IMR-90 (cell line): ENCODE results near the gene LATS1. TPM values are rescaled to one million over a fixed set of nuclear protein-coding genes. Genes with fewer than 3 reads are reported as not detected.
"Not testable (repeated sequence)": the region's sequence is repeated elsewhere in the genome, so short reads cannot be mapped to it uniquely, and the experiment has no call there.

Experiments
- ATAC-seq: fragments of 200-7000 bp; cut with Tn5 transposase; 2 replicates; pipeline ENCODE4 v1.9.1; 2020; ENCODE audit warnings: low read depth, mild to moderate bottlenecking, moderate library complexity
- BruUV-seq: library from RNA; stranded (reverse); fragments of 400-500 nt; replicated peaks from 2 replicates; lab custom pipeline; 2021; lab: Mats Ljungman, UMichigan
- CTCF ChIA-PET: fragments of 300-600 bp; formaldehyde crosslinking; extraction: SDS; loops from one replicate; lab custom pipeline; 2021; ENCODE audit warnings: antibody characterized with exemption; lab: Yijun Ruan, JAX
- POLR2A ChIA-PET: fragments of 300-600 bp; sonication (Branson Sonifier 250); formaldehyde crosslinking; loops from one replicate; lab custom pipeline; 2022; ENCODE audit warnings: antibody characterized with exemption; ENCODE audit not compliant: unreplicated experiment; lab: Charles Lee
- DNase-seq: peaks from one replicate; pipeline ENCODE4 v3.0.0; 2013
- H2AFZ ChIP-seq: replicated peaks from 2 replicates; pipeline ENCODE3; 2013; ENCODE audit warnings: low read length, mild to moderate bottlenecking; ENCODE audit not compliant: poor library complexity
- H2AK5ac ChIP-seq: 2 replicates; pipeline ENCODE4 v1.6.1; 2013; ENCODE audit warnings: low read depth, low read length, inconsistent platforms
- H2AK9ac ChIP-seq: replicated peaks from 2 replicates; pipeline ENCODE3; 2013; ENCODE audit warnings: mild to moderate bottlenecking, low read depth, low read length, moderate library complexity; ENCODE audit not compliant: poor library complexity
- H2BK120ac ChIP-seq: 2 replicates; pipeline ENCODE4 v1.6.1; 2013; ENCODE audit warnings: low read depth, low read length, inconsistent platforms
- H2BK15ac ChIP-seq: 3 replicates; pipeline ENCODE4 v1.6.1; 2013; ENCODE audit warnings: low read depth, low read length, inconsistent platforms
- H2BK20ac ChIP-seq: 2 replicates; pipeline ENCODE4 v1.6.1; 2013; ENCODE audit warnings: low read depth, mild to moderate bottlenecking, inconsistent platforms, low read length, moderate library complexity
- H2BK5ac ChIP-seq: 2 replicates; pipeline ENCODE4 v1.6.1; 2013; ENCODE audit warnings: mild to moderate bottlenecking, low read depth, low read length, inconsistent platforms; ENCODE audit not compliant: poor library complexity, severe bottlenecking
- H3K14ac ChIP-seq: replicated peaks from 2 replicates; pipeline ENCODE4 v1.6.1; 2013; ENCODE audit warnings: low read depth, low read length, inconsistent platforms
- H3K18ac ChIP-seq: 2 replicates; pipeline ENCODE4 v1.6.1; 2013; ENCODE audit warnings: low read depth, low read length, control low read depth
- H3K23ac ChIP-seq: 2 replicates; pipeline ENCODE4 v1.6.1; 2013; ENCODE audit warnings: low read depth, low read length, inconsistent platforms
- H3K27ac ChIP-seq: 2 replicates; pipeline ENCODE4 v1.5.1; 2013; ENCODE audit warnings: mild to moderate bottlenecking, control low read depth, low read length; ENCODE audit not compliant: insufficient read depth
- H3K27me3 ChIP-seq: 2 replicates; pipeline ENCODE4 v1.6.1; 2013; ENCODE audit warnings: low read length; ENCODE audit not compliant: control insufficient read depth, insufficient read depth
- H3K36me3 ChIP-seq: 2 replicates; pipeline ENCODE4 v1.6.1; 2013; ENCODE audit warnings: low read length, mixed read lengths; ENCODE audit not compliant: control insufficient read depth, insufficient read depth
- H3K4ac ChIP-seq: 2 replicates; pipeline ENCODE4 v1.6.1; 2013; ENCODE audit warnings: low read depth, low read length, inconsistent platforms
- H3K4me1 ChIP-seq: 2 replicates; pipeline ENCODE4 v1.6.1; 2013; ENCODE audit warnings: low read length, mixed read lengths; ENCODE audit not compliant: control insufficient read depth, insufficient read depth
- H3K4me2 ChIP-seq: 2 replicates; pipeline ENCODE4 v1.6.1; 2013; ENCODE audit warnings: low read depth, mild to moderate bottlenecking, control low read depth, low read length, moderate library complexity
- H3K4me3 ChIP-seq: 2 replicates; pipeline ENCODE4 v1.5.1; 2013; ENCODE audit warnings: low read depth, mild to moderate bottlenecking, control low read depth, low read length, moderate library complexity; ENCODE audit not compliant: insufficient read depth
- H3K56ac ChIP-seq: 2 replicates; pipeline ENCODE4 v1.6.1; 2013; ENCODE audit warnings: low read length, inconsistent platforms; ENCODE audit not compliant: insufficient read depth; ENCODE audit errors: extremely low read depth
- H3K79me1 ChIP-seq, 2 experiments: 2 replicates each; pipeline ENCODE4 v1.6.1; 2013; ENCODE audit warnings: low read length in 2 of 2, inconsistent platforms in 1 of 2, low read depth in 1 of 2
- H3K9ac ChIP-seq: 2 replicates; pipeline ENCODE4 v1.6.1; 2013; ENCODE audit warnings: low read depth, low read length, control low read depth
- H3K9me1 ChIP-seq: 2 replicates; pipeline ENCODE4 v1.6.1; 2013; ENCODE audit warnings: low read length, inconsistent platforms; ENCODE audit not compliant: insufficient read depth
- H3K9me3 ChIP-seq: 2 replicates; pipeline ENCODE4 v1.6.1; 2013; ENCODE audit warnings: low read length; ENCODE audit not compliant: control insufficient read depth, insufficient read depth
- H4K20me1 ChIP-seq: 2 replicates; pipeline ENCODE4 v1.6.1; 2013; ENCODE audit warnings: low read length, inconsistent platforms; ENCODE audit not compliant: insufficient read depth
- H4K5ac ChIP-seq: 2 replicates; pipeline ENCODE4 v1.6.1; 2013; ENCODE audit warnings: mild to moderate bottlenecking, low read depth, low read length, control low read depth
- H4K8ac ChIP-seq, 2 experiments: 2 replicates each; pipeline ENCODE4 v1.6.1; 2013; ENCODE audit warnings: low read depth in 2 of 2, low read length in 2 of 2, control low read depth in 1 of 2, inconsistent platforms in 1 of 2
- H4K91ac ChIP-seq: 2 replicates; pipeline ENCODE4 v1.6.1; 2013; ENCODE audit warnings: low read depth, low read length, inconsistent platforms; ENCODE audit not compliant: insufficient read depth
- dilution Hi-C: fragments of 300-500 bp; cut with HindIII; formaldehyde crosslinking; loops from one replicate; pipeline ENCODE4 v1.14.3; 2018; ENCODE audit warnings: low sequenced_read_pairs; ENCODE audit not compliant: unreplicated experiment
- in situ Hi-C: fragments of 300-500 bp; cut with MboI; formaldehyde crosslinking; loops from 3 replicates; pipeline ENCODE4 v1.14.3; 2019; ENCODE audit warnings: low sequenced_read_pairs, inconsistent platforms, mixed read lengths
- intact Hi-C: fragments of 100-400 bp; cut with micrococcal nuclease; formaldehyde crosslinking; loops from 2 replicates; pipeline ENCODE4 v1.10.0; 2022
- polyA plus RNA-seq, 3 experiments: library from polyadenylated mRNA; depleted of rRNA; stranded (reverse); fragments of >200 nt; gene quantifications; 2 replicates each; pipeline ENCODE4 v1.2.3, GENCODE V29; 2012; ENCODE audit warnings: low replicate concordance in 1 of 3
- total RNA-seq: library from RNA; depleted of rRNA; stranded (reverse); fragments of >200 nt; gene quantifications from 2 replicates; pipeline ENCODE4 v1.2.3, GENCODE V29; 2012

Gene LATS1
- total and polyA plus RNA-seq, 2 of the 4 experiments (the other 2 are of a cell fraction) = 7.9 to 20.1 TPM

DNA sequence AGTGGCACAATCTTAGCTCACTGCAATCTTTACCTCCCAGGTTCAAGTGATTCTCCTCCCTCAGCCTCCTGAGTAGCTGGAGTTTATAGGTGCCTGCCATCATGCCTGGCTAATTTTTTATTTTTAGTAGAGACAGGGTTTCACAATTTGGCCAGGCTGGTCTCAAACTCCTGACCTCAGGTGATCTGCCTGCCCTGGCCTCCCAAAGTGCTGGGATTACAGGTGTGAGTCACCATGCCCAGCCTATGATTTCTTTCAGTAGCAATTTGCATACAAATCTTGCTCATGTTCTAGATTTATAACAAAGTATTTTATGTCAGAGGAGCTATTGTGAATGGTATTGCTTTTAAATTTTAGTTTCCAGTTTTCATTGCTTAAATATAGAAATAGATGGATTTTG, 45.6 kb downstream of the LATS1 start:
- ATAC-seq, H2BK20ac ChIP-seq, H3K18ac ChIP-seq, H4K91ac ChIP-seq, H2BK120ac ChIP-seq, dilution Hi-C loops, H4K8ac ChIP-seq, intact Hi-C loops, H2AK5ac ChIP-seq, H2AK9ac ChIP-seq, H2BK5ac ChIP-seq, in situ Hi-C loops, H3K14ac ChIP-seq, H3K4me2 ChIP-seq, H3K27me3 ChIP-seq, H3K4me1 ChIP-seq, H4K20me1 ChIP-seq, H3K4ac ChIP-seq, H3K9me3 ChIP-seq, POLR2A ChIA-PET, H3K4me3 ChIP-seq, H3K9ac ChIP-seq, H2BK15ac ChIP-seq, H3K23ac ChIP-seq, H4K5ac ChIP-seq, CTCF ChIA-PET, H3K27ac ChIP-seq, DNase-seq, H2AFZ ChIP-seq, H3K9me1 ChIP-seq, H3K56ac ChIP-seq, BruUV-seq: not testable (repeated sequence)
- Histone ChIP-seq H3K79me1 (peaks cover 6 to 11% of the 10 kb centered on the region in 2 experiments; a peak in 2 of 4 replicates), H3K36me3 (peaks cover 41% of the 10 kb centered on the region)
